AG09319 (cell line): Measurements from ENCODE around the gene TPSAB1.
"Not testable (repeated sequence)": the region's sequence is repeated elsewhere in the genome, so short reads cannot be mapped to it uniquely, and the experiment has no call there.

Experiments used
- DNase-seq: peaks from one replicate; pipeline ENCODE4 v3.0.0-alpha.2; 2010; ENCODE audit warnings: low read depth; ENCODE audit errors: extremely low read depth
- CTCF ChIP-seq: IDR thresholded peaks from 2 replicates; pipeline ENCODE4 v1.5.1; 2011; ENCODE audit warnings: low read depth, mild to moderate bottlenecking, inconsistent platforms, low read length, moderate library complexity

Gene TPSAB1

GRCh38 chr16:1265826-1266225 is 25.3 kb downstream of the TPSAB1 start:
- no peak for DNase-seq
- TF ChIP-seq CTCF, result no peak

DNA sequence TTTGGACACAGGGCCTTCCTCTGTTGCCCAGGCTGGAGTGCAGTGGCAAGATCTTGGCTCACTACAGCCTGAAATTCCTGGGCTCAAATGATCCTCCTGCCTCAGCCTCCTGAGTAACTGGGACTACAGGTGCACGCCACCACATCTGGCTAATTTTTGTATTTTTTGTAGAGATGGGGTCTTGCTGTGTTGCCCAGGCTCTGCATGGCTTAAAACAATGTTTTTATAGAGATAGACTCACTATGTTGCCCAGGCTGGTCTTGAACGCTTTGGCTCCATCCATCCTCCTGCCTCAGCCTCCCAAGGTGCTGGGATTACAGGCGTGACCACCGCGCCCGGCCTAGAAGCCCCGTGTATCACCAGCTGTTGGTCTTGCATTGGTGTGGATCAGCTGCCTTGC is 28.9 kb downstream of the TPSAB1 start:
- DNase-seq, result not testable (repeated sequence)

- no peak for TF ChIP-seq CTCF
These were observed 30.8 kb downstream of the TPSAB1 start for GRCh38 chr16:1271380-1271723.

GRCh38 chr16:1271724-1272413 is 31.4 kb downstream of the TPSAB1 start:
- DNase-seq, result not testable (repeated sequence)

More at GRCh38 chr16:1271380-1271723, 30.8 kb downstream of the TPSAB1 start:
- no peak for DNase-seq

DNA sequence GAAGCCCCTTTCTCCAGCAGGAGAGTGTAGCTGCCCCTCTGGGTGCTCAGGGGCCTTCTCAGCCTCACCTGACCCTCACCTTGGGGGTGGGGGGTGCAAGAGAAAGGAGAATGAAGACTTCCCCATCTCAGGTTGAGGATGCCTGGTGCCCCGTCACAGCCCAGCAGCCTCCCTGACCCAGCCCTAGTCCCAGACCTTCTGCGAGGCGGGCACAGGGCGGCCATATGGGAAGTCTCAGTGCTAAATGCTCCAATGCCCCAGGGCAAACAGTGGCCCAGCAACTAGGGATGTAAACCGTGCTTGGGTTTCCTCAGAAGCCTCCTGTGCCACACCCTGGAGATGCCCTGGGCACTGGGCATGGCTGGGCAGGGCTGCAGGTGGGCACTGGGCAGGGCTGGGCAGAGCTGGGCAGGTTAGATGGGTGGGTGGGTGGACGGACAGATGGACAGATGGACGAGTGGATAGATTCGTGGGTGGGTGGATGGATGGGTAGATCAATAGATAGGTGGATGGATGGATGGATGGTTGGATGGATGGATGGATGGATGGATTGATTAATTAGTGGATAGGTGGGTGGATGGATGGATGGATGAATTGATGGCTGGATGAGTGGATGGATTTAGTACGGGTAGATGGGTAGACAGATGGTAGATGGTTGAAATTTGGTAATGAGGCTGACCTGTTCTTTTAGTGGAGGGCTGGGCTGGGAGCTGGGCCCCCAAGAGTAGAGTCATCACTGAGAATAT is 32.1 kb downstream of the TPSAB1 start:
- no peak for DNase-seq
- no peak for TF ChIP-seq CTCF

- TF ChIP-seq CTCF, result no peak
- DNase-seq, result no peak
These were observed 33.3 kb downstream of the TPSAB1 start for GRCh38 chr16:1273816-1274215.

GRCh38 chr16:1274767-1275166 is 34.3 kb downstream of the TPSAB1 start:
- DNase-seq, result no peak
- no peak for TF ChIP-seq CTCF

- no peak for TF ChIP-seq CTCF
- no peak for DNase-seq
These were observed 35.5 kb downstream of the TPSAB1 start for GRCh38 chr16:1275791-1276579.
